K562 (cell line): ENCODE results near the gene EPHB4. TPM values are rescaled to one million over a fixed set of nuclear protein-coding genes. Genes with fewer than 3 reads are reported as not detected.

ENCODE experiments used
- ATAC-seq: fragments of 200-7000 bp; cut with Tn5 transposase; 3 replicates; pipeline ENCODE4 v1.9.1; 2020; ENCODE audit warnings: moderate library complexity
- BruUV-seq: library from RNA; stranded (reverse); fragments of 400-500 nt; replicated peaks from 2 replicates; lab custom pipeline; 2021; lab: Mats Ljungman, UMichigan
- CTCF ChIA-PET: fragments of 300-600 bp; formaldehyde crosslinking; extraction: SDS; loops from one replicate; lab custom pipeline; 2021; ENCODE audit warnings: low intra/inter-chr PET ratio; lab: Yijun Ruan, JAX
- POLR2A ChIA-PET: fragments of 300-600, 350-650 bp; sonication (Branson Sonifier 250); formaldehyde crosslinking; extraction: SDS; loops from one replicate; lab custom pipeline; 2021; ENCODE audit warnings: antibody characterized with exemption, inconsistent platforms; lab: Yijun Ruan, JAX
- DNase-seq, 4 experiments: peaks; one replicate each; pipeline versions ENCODE4 v3.0.0 to v3.0.0-alpha.2; 2011 to 2018; ENCODE audit warnings: low spot score in 3 of 4, mixed read lengths in 3 of 4; ENCODE audit errors: extremely low read depth in 1 of 4
- FAIRE-seq: peaks from 2 replicates; lab custom pipeline; 2011; peaks lifted over from hg19 to GRCh38; lab: Jason Lieb, UNC
- H2AFZ ChIP-seq: 2 replicates; pipeline ENCODE4 v1.6.0; 2011; ENCODE audit warnings: low read depth, low read length, control low read depth, inconsistent platforms
- H3K27ac ChIP-seq: fragments of 200-600 bp; 3 replicates; pipeline ENCODE4 v1.8.0; 2011; ENCODE audit warnings: low read depth, mild to moderate bottlenecking, control low read depth, inconsistent platforms, low read length, moderate library complexity, mixed read lengths; ENCODE audit errors: extremely low read depth
- H3K27me3 ChIP-seq, 2 experiments: fragments of 300-600 bp in 1 of 2; 2 replicates in 1 of 2; 3 replicates in 1 of 2; pipeline versions ENCODE4 v1.6.0 to v1.8.0; 2011; ENCODE audit warnings: inconsistent platforms in 2 of 2, low read length in 2 of 2, mild to moderate bottlenecking in 1 of 2, mixed read lengths in 1 of 2, moderate library complexity in 1 of 2; ENCODE audit not compliant: control insufficient read depth in 2 of 2, insufficient read depth in 2 of 2
- H3K36me3 ChIP-seq: fragments of 300-600 bp; 3 replicates; pipeline ENCODE4 v1.8.0; 2011; ENCODE audit warnings: mild to moderate bottlenecking, low read length, inconsistent platforms; ENCODE audit not compliant: control insufficient read depth, insufficient read depth
- H3K4me1 ChIP-seq, 2 experiments: fragments of 200-600 bp in 1 of 2; replicated peaks in 1 of 2; 2 replicates in 1 of 2; 3 replicates in 1 of 2; pipeline versions ENCODE4 v1.5.1 to v1.8.0; 2011; ENCODE audit warnings: inconsistent platforms in 2 of 2, low read length in 2 of 2, mild to moderate bottlenecking in 1 of 2, mixed read lengths in 1 of 2, moderate library complexity in 1 of 2; ENCODE audit not compliant: control insufficient read depth in 2 of 2, insufficient read depth in 2 of 2
- H3K4me2 ChIP-seq: 2 replicates; pipeline ENCODE4 v1.6.1; 2011; ENCODE audit warnings: low read length, control low read depth, inconsistent platforms, mixed read lengths; ENCODE audit not compliant: insufficient read depth
- H3K4me3 ChIP-seq: fragments of 200-600 bp; sonication (generic), shearing (Covaris generic); 2 replicates; pipeline ENCODE4 v1.5.1; 2016; ENCODE audit warnings: control low read depth, inconsistent platforms
- H3K79me2 ChIP-seq: fragments of 200-600 bp; 3 replicates; pipeline ENCODE4 v1.8.0; 2011; ENCODE audit warnings: low read length, inconsistent platforms; ENCODE audit not compliant: control insufficient read depth, insufficient read depth
- H3K9ac ChIP-seq, 2 experiments: 2 replicates each; pipeline versions ENCODE4 v1.6.0 to v1.6.1; 2011; ENCODE audit warnings: low read depth in 2 of 2, low read length in 2 of 2, control low read depth in 1 of 2, inconsistent platforms in 1 of 2, mild to moderate bottlenecking in 1 of 2, mixed read lengths in 1 of 2; ENCODE audit not compliant: insufficient read depth in 1 of 2
- H3K9me1 ChIP-seq: one replicate; pipeline ENCODE4 v1.6.0; 2011; ENCODE audit warnings: inconsistent platforms, mild to moderate bottlenecking, low read length, moderate library complexity; ENCODE audit not compliant: control insufficient read depth, insufficient read depth
- H3K9me3 ChIP-seq: replicated peaks from 2 replicates; pipeline ENCODE4 v1.5.1; 2011; ENCODE audit warnings: low read depth, low read length, inconsistent platforms; ENCODE audit not compliant: control insufficient read depth, insufficient read depth
- H4K20me1 ChIP-seq: replicated peaks from 2 replicates; pipeline ENCODE4 v1.6.1; 2011; ENCODE audit warnings: low read length, inconsistent platforms, mixed read lengths; ENCODE audit not compliant: control insufficient read depth, insufficient read depth
- ATF1 ChIP-seq, 2 experiments: fragments of 450-650 bp in 1 of 2; IDR thresholded peaks; 2 replicates each; pipeline ENCODE4 v1.6.1; 2016; ENCODE audit warnings: missing compliant biosample characterization in 1 of 2, missing genetic modification characterization in 1 of 2
- CEBPG ChIP-seq, 3 experiments: fragments of 200-800 bp in 1 of 3; sonication (Bioruptor generic) in 1 of 3; sonication (generic) in 1 of 3; formaldehyde crosslinking in 1 of 3; IDR thresholded peaks in 2 of 3; conservative IDR thresholded peaks in 1 of 3; 2 replicates each; pipeline versions ENCODE4 v1.6.1 to v1.8.0; 2016 to 2022; ENCODE audit warnings: missing compliant biosample characterization in 2 of 3, missing genetic modification characterization in 2 of 3, mild to moderate bottlenecking in 1 of 3, missing genetic modification reagents in 1 of 3
- CREM ChIP-seq: IDR thresholded peaks from 2 replicates; pipeline ENCODE4 v1.6.1; 2014; ENCODE audit warnings: antibody characterized with exemption, low read depth
- E2F4 ChIP-seq: sonication (generic); formaldehyde crosslinking; IDR thresholded peaks from 2 replicates; pipeline ENCODE4 v1.8.0; 2022; ENCODE audit warnings: mild to moderate bottlenecking, low read depth, missing genetic modification reagents
- FOXM1 ChIP-seq, 2 experiments: fragments of 450-650 bp in 1 of 2; sonication (generic) in 1 of 2; formaldehyde crosslinking in 1 of 2; IDR thresholded peaks; 2 replicates each; pipeline versions ENCODE4 v1.6.1 to v1.9.0; 2017 to 2022; ENCODE audit warnings: low read depth in 2 of 2, mild to moderate bottlenecking in 2 of 2, missing genetic modification reagents in 1 of 2, moderate library complexity in 1 of 2
- GABPB1 ChIP-seq: sonication (generic); formaldehyde crosslinking; IDR thresholded peaks from 2 replicates; pipeline ENCODE4 v1.8.0; 2022; ENCODE audit warnings: mild to moderate bottlenecking, missing genetic modification reagents
- HDAC1 ChIP-seq, 2 experiments: fragments of 450-650 bp; IDR thresholded peaks; 2 replicates each; pipeline ENCODE4 v1.6.1; 2016 to 2017; ENCODE audit warnings: inconsistent platforms in 1 of 2, mild to moderate bottlenecking in 1 of 2, moderate library complexity in 1 of 2
- HOMEZ ChIP-seq: fragments of 250-450 bp; sonication (Bioruptor Pico); IDR thresholded peaks from 2 replicates; pipeline ENCODE4 v1.4.0; 2020; ENCODE audit warnings: mild to moderate bottlenecking, moderate library complexity
- KAT2B ChIP-seq: IDR thresholded peaks from one replicate; pipeline ENCODE4 v1.6.1; 2012; ENCODE audit warnings: low read depth, mild to moderate bottlenecking, control low read depth, inconsistent platforms, low read length, moderate library complexity
- KLF1 ChIP-seq: fragments of 450-650 bp; IDR thresholded peaks from 2 replicates; pipeline ENCODE4 v1.6.1; 2016; ENCODE audit warnings: missing genetic modification characterization, missing compliant biosample characterization
- NUFIP1 ChIP-seq: fragments of 450-650 bp; IDR thresholded peaks from 2 replicates; pipeline ENCODE4 v1.6.1; 2018; ENCODE audit not compliant: partially characterized antibody
- RBM22 ChIP-seq: fragments of 200-400 bp; formaldehyde crosslinking; IDR thresholded peaks from 2 replicates; pipeline ENCODE4 v1.6.1; 2018; ENCODE audit warnings: low read length, low read depth; ENCODE audit not compliant: poor library complexity, severe bottlenecking
- SIRT6 ChIP-seq: IDR thresholded peaks from one replicate; pipeline ENCODE4 v1.6.1; 2012; ENCODE audit warnings: low read depth, mild to moderate bottlenecking, control low read depth, inconsistent platforms, low read length, moderate library complexity
- TEAD1 ChIP-seq, 2 experiments: fragments of 450-650 bp in 1 of 2; sonication (generic) in 1 of 2; formaldehyde crosslinking; IDR thresholded peaks; 2 replicates each; pipeline versions ENCODE4 v1.4.0 to v1.8.0; 2020 to 2022; ENCODE audit warnings: mild to moderate bottlenecking in 2 of 2, missing genetic modification reagents in 1 of 2
- TFAP4 ChIP-seq: sonication (generic); formaldehyde crosslinking; IDR thresholded peaks from 2 replicates; pipeline ENCODE4 v1.8.0; 2022; ENCODE audit warnings: missing genetic modification reagents, mild to moderate bottlenecking, moderate library complexity, borderline replicate concordance
- ZNF76 ChIP-seq: fragments of 250-450 bp; sonication (Bioruptor Pico); IDR thresholded peaks from 2 replicates; pipeline ENCODE4 v1.4.0; 2020; ENCODE audit warnings: mild to moderate bottlenecking, moderate library complexity, borderline replicate concordance
- WGBS: fragments of 100-300 bp; shearing (Covaris generic); methylation state at CpG from one replicate; pipeline ENCODE4 v1.1.6; 2016; ENCODE audit warnings: low coverage, mixed read lengths; ENCODE audit not compliant: insufficient coverage; ENCODE audit errors: missing lambda C conversion rate; 5-methylcytosine and 5-hydroxymethylcytosine counted together
- in situ Hi-C: fragments of 300-500 bp; cut with MboI; formaldehyde crosslinking; loops from 4 replicates; pipeline ENCODE4 v1.15.0; 2018; ENCODE audit warnings: inconsistent platforms, mixed read lengths
- intact Hi-C: fragments of 100-400 bp; cut with micrococcal nuclease; formaldehyde crosslinking; loops from 2 replicates; pipeline ENCODE4 v1.14.2; 2022
- polyA plus RNA-seq, 8 experiments: library from polyadenylated mRNA; depleted of rRNA in 4 of 8; stranded (reverse) in 5 of 8; unstranded in 3 of 8; fragments of >200 nt; fragmentation: Nextera tagmentation in 2 of 8; fragmentation: Illumina TruSeq in 1 of 8; extraction: Ambion mirVana in 2 of 8; extraction: Trizol in 1 of 8; gene quantifications; 2 replicates each; pipeline versions ENCODE4 v1.2.1 to v1.2.3, GENCODE V29; 2011 to 2014; ENCODE audit warnings: inconsistent platforms in 1 of 8, missing spikeins in 1 of 8
- total RNA-seq, 7 experiments: library from RNA; depleted of rRNA in 6 of 7; stranded (reverse); fragments of >200 nt in 6 of 7; fragmentation: Illumina TruSeq in 2 of 7; extraction: Trizol in 2 of 7; gene quantifications; 2 replicates each; pipeline versions ENCODE4 v1.2.1 to v1.2.3, GENCODE V29; 2011 to 2021; ENCODE audit warnings: low replicate concordance in 1 of 7

The EPHB4 gene
- total and polyA plus RNA-seq, 9 of the 15 experiments (the other 6 are each of a cell fraction or from before 2014, with no cell fraction given), result 1.2 to 82.1 (median 37.9) TPM

GRCh38 chr7:100867040-100867775 is 39.9 kb upstream of the EPHB4 start, which contains the start of gene TRIP6:
TSS of gene TRIP6 (plus strand) at chr7:100867387. CDS start at chr7:100867498, 111 bp downstream.
- in situ Hi-C loops (no loop called here), intact Hi-C loops (no loop called here)
- peak within 1 kb of the TSS; percentile 95 for H3K4me2 ChIP-seq
- 1% methylated on average over 39 of the region's 42 CpGs for WGBS
- peaks cover 18 to 52% of the 10 kb centered on the region in 2 experiments for H3K4me1 ChIP-seq
- H2AFZ ChIP-seq, result peak within 1 kb of the TSS; percentile 82
- peak within 1 kb of the TSS; percentile 90 for H3K4me3 ChIP-seq
- BruUV-seq, result TSS peak; percentile 85
- ATAC-seq (peak; percentile 87), FAIRE-seq (peak; percentile 91), DNase-seq (peak; percentile 97 to 99 (median 99))
- no peaks in the 10 kb centered on the region for H4K20me1 ChIP-seq
- H3K9me1 ChIP-seq, result no peaks in the 10 kb centered on the region
- POLR2A ChIA-PET, result interaction anchor here (0.6 to 1.0 kb wide), 4 partner anchors 11 to 438 kb away, joined by 3 to 6 read pairs (median 3); no protein-coding TSS in a partner anchor
- CTCF ChIA-PET, result no interaction called here
- H3K27me3 ChIP-seq, result no peaks in the 10 kb centered on the region
- peaks cover 31% of the 10 kb centered on the region for H3K79me2 ChIP-seq
- H3K9ac ChIP-seq, result peak within 1 kb of the TSS; percentile 98
- H3K9me3 ChIP-seq, result no peaks in the 10 kb centered on the region
- peaks cover 47% of the 10 kb centered on the region; the same call in 2 of the 3 replicates for H3K36me3 ChIP-seq
- peak within 1 kb of the TSS; percentile 97 for H3K27ac ChIP-seq
- TF ChIP-seq ATF1 (CRISPR knock-in tag; IDR thresholded peaks at IDR 0.05) (peak; percentile 83), ATF1 (tag; IDR thresholded peaks at IDR 0.05) (peak; percentile 99), SIRT6 (no peak), RBM22 (peak; percentile 30), FOXM1 (IDR thresholded peaks at IDR 0.05; ENCODE audit: low read depth) (peak; percentile 49), FOXM1 (CRISPR knock-in tag; IDR thresholded peaks at IDR 0.05; ENCODE audit: low read depth) (no peak), HOMEZ (CRISPR knock-in tag) (no peak), CEBPG (CRISPR knock-in tag; IDR thresholded peaks at IDR 0.05) (no peak), CEBPG (tag; conservative IDR thresholded peaks at IDR 0.05 in 1 of 2, IDR thresholded peaks at IDR 0.05 in 1 of 2) (no peak), NUFIP1 (peak; percentile 30), GABPB1 (CRISPR knock-in tag) (peak; percentile 41; the same call in 1 of the 2 replicates), TFAP4 (CRISPR knock-in tag) (peak; percentile 89), KLF1 (peak; percentile 63; the same call in 1 of the 2 replicates), CREM (peak; percentile 97), KAT2B (no peak), E2F4 (CRISPR knock-in tag) (no peak), ZNF76 (CRISPR knock-in tag) (no peak), HDAC1 (IDR thresholded peaks at IDR 0.05) (peak in 1 of 2 experiments; percentile 90; a peak in 1 of 4 replicates), TEAD1 (CRISPR knock-in tag; IDR thresholded peaks at IDR 0.05) (peak; percentile 99 to 100)
